GM19351 (cell line): ENCODE data around the gene LITAFD.

ENCODE experiments used
- ATAC-seq: cut with Tn5 transposase; IDR thresholded peaks from one replicate; pipeline ENCODE4 v1.9.1; 2021; ENCODE audit warnings: mild to moderate bottlenecking, moderate library complexity; ENCODE audit not compliant: unreplicated experiment

LITAFD gene

GRCh38 chr16:8919089-8919933, 37.2 kb downstream of the LITAFD start:
- no peak for ATAC-seq

DNA sequence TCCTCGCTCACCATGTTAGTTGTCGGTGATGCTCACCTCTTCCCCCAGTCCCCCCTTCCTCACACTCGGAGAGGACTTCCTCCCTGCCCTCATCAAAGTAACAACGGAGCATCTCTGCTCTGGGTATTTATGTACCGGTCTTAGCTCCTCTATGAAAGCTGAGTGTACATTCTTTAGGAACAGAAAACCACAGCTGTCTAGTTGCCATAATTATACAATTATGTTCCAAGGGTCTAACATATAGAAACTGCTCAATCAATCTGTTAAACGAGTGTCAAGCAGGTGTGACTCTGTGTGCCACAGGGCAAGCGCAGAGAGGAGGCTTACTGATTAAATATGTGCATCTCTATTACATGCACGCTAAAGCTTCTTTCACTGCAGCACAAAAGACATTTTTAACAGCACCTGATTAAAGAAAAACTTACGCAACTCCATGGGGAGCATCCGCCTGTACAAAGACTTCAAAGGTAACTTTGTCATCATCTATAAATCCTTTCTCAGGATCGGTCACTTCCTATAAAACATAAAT, 37.8 kb downstream of the LITAFD start:
- ATAC-seq: no peak

DNA sequence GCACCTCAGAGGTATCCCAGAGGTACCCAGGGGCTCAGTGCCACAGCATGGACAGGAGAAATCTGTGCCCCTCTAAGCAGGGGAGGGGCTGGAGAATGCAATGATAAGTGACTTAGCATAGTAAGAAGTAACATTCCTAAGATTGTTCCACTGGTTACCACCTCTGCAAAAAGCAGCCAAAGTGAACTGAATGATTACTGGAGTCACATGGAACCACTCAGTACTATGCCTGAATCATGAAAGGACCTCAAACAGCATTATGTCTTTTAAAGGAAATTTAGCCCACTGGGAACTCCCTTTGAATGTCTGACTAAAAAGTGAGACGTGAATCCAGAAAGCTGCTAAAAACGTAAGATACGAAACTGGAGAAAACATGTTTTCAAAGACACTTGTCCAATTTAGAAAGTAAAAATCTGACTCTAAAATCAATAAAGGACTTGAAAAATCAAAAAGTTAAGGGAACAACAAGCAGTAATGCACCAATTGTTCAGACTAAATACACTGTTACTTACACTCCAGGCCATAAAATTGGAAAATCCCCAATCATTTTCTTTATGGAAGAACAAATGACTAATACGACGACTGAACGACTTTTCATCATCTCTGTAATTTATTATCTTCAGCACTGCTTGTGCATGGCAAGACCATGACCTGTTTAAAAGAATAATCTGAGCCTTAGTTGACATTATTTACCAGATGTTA, 38.6 kb downstream of the LITAFD start:
- ATAC-seq: no peak

DNA sequence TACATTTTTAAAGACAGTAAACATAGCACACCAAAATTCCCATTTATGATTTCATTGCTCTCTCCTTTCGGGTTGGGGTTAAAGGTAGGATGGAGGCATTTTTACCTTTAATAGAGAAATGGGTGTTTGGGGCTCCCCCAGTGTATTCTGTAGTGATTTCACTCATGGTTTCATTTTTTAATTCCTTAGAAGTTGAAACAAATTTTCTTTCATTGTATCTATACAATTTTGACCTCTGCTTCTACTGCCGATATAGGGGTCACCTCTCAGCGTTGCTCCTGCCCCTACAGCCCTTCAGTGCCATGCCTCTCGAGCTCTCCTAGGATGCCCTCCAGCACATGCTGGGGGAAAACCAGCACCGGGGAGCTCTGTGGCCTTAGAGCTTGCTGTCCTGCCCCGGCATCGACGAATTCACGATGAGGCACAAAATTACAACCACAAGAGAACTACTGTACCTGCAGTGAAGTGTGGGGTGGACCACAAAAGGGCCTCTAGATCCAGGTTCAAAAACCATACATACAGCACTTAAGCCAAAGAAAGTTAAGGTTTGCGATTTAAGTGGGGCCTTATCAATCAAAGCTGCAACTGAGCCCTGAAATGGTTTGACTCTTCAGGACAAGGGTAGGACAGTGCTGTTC, 39.3 kb downstream of the LITAFD start:
- no peak for ATAC-seq

- ATAC-seq: no peak
Observed at GRCh38 chr16:8923199-8923598, 41.0 kb downstream of the LITAFD start.

GRCh38 chr16:8924214-8924613, 42.1 kb downstream of the LITAFD start:
- peak; percentile 59 for ATAC-seq

- ATAC-seq: no peak
Observed at GRCh38 chr16:8925455-8925854, 43.3 kb downstream of the LITAFD start.

DNA sequence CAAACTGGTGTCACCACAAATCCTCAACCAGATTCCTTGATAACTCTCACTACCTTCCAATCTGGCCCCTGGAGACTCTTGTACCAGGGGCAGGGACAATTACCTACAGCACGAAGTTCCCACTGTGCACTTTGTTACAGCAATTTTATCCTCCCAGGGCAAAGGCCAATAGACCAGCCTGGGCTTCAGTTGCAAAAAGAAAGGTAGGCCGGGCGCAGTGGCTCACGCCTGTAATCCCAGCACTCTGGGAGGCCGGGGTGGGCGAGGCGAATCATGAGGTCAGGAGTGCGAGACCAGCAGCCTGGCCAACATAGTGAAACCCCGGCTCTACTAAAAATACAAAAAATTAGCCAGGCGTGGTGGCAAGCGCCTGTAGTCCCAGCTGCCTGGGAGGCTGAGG, 44.7 kb downstream of the LITAFD start:
- no peak for ATAC-seq

DNA sequence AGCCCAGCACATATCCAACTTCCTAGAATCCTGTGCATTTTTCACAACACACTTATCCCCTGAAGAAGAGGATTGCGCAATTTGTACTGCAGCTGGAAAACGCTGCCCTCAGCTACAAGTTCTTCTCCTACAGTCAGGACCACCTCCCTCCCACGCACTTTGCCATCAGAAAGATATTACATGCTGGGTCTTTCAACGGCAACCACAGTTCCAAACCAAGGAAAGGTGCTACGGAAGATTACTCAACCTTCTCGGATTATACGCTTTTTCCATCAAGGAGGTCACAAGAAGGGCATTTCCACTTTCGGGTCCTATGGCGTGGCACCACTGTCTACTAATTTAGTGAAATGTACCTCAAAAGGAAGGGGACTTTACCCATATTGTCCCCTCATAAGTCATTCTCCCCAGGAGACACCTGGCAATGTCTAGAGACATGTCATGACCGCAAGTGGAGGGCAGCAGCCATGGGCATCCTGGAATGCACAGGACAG, 46.4 kb downstream of the LITAFD start:
- no peak for ATAC-seq

GRCh38 chr16:8929086-8929748, 47.1 kb downstream of the LITAFD start:
- ATAC-seq: peak; percentile 47

- ATAC-seq: no peak
Observed at GRCh38 chr16:8931859-8932258, 49.7 kb downstream of the LITAFD start.

GRCh38 chr16:8934601-8935000, 52.5 kb downstream of the LITAFD start:
- ATAC-seq: no peak
